CD14-positive monocyte (primary cell): ENCODE results near the gene LZIC. TPM values are rescaled to one million over a fixed set of nuclear protein-coding genes. Genes with fewer than 3 reads are reported as not detected.

ENCODE experiments used
- DNase-seq, 3 donors: peaks; one replicate each; pipeline ENCODE4 v3.0.0-alpha.2; 2011 to 2022
- H2AFZ ChIP-seq: 2 replicates; pipeline ENCODE4 v1.6.0; 2012; ENCODE audit warnings: mild to moderate bottlenecking, low read depth, low read length, inconsistent platforms; ENCODE audit not compliant: insufficient read depth, poor library complexity, severe bottlenecking
- H3K27ac ChIP-seq, 2 donors: 1 replicate in 1 of 2; 2 replicates in 1 of 2; pipeline ENCODE4 v1.5.1; 2012 to 2013; ENCODE audit warnings: low read length in 2 of 2, control low read depth in 1 of 2, inconsistent platforms in 1 of 2, low read depth in 1 of 2, mild to moderate bottlenecking in 1 of 2
- H3K27me3 ChIP-seq, 2 donors: one replicate each; pipeline versions ENCODE4 v1.6.0 to v1.6.1; 2011 to 2013; ENCODE audit warnings: low read length in 2 of 2; ENCODE audit not compliant: control insufficient read depth in 2 of 2, insufficient read depth in 2 of 2
- H3K36me3 ChIP-seq, 2 donors: replicated peaks in 1 of 2; 1 replicate in 1 of 2; 2 replicates in 1 of 2; pipeline versions ENCODE4 v1.5.1 to v1.6.1; 2012 to 2013; ENCODE audit warnings: low read length in 2 of 2, control low read depth in 1 of 2, inconsistent platforms in 1 of 2, mild to moderate bottlenecking in 1 of 2; ENCODE audit not compliant: insufficient read depth in 2 of 2, control insufficient read depth in 1 of 2
- H3K4me1 ChIP-seq, 2 donors: 1 replicate in 1 of 2; 2 replicates in 1 of 2; pipeline versions ENCODE4 v1.5.1 to v1.6.1; 2012 to 2013; ENCODE audit warnings: low read length in 2 of 2, control low read depth in 1 of 2, inconsistent platforms in 1 of 2, mild to moderate bottlenecking in 1 of 2, moderate library complexity in 1 of 2; ENCODE audit not compliant: insufficient read depth in 2 of 2, control insufficient read depth in 1 of 2
- H3K4me2 ChIP-seq: replicated peaks from 2 replicates; pipeline ENCODE3; 2012; ENCODE audit warnings: low read length, moderate library complexity, mild to moderate bottlenecking; ENCODE audit not compliant: poor library complexity, severe bottlenecking; ENCODE audit errors: extremely low read depth
- H3K4me3 ChIP-seq, 3 experiments: fragments of 200-600 bp in 1 of 3; sonication (generic) in 1 of 3; replicated peaks in 1 of 3; 1 replicate in 2 of 3; 2 replicates in 1 of 3; pipeline ENCODE4 v1.5.1; 2011 to 2013; ENCODE audit warnings: low read length in 3 of 3, mild to moderate bottlenecking in 3 of 3, control low read depth in 2 of 3, low read depth in 2 of 3, inconsistent platforms in 1 of 3, moderate library complexity in 1 of 3
- H3K79me2 ChIP-seq: 2 replicates; pipeline ENCODE4 v1.6.0; 2012; ENCODE audit warnings: mild to moderate bottlenecking, control low read depth, inconsistent platforms, low read length, moderate library complexity; ENCODE audit not compliant: insufficient read depth
- H3K9ac ChIP-seq: 2 replicates; pipeline ENCODE4 v1.6.0; 2017; ENCODE audit warnings: low read length, mild to moderate bottlenecking; ENCODE audit not compliant: insufficient read depth, poor library complexity, severe bottlenecking
- H3K9me3 ChIP-seq, 2 donors: replicated peaks in 1 of 2; 1 replicate in 1 of 2; 2 replicates in 1 of 2; pipeline versions ENCODE4 v1.5.1 to v1.6.1; 2012 to 2013; ENCODE audit warnings: low read length in 2 of 2, control low read depth in 1 of 2; ENCODE audit not compliant: control insufficient read depth in 1 of 2, insufficient read depth in 1 of 2
- H4K20me1 ChIP-seq: 2 replicates; pipeline ENCODE4 v1.6.0; 2012; ENCODE audit warnings: mild to moderate bottlenecking, low read length, control low read depth, moderate library complexity; ENCODE audit not compliant: insufficient read depth
- H3K27ac Mint-ChIP-seq, 7 donors: one replicate each; pipeline ENCODE4 v1.8.0; 2020; ENCODE audit warnings: mild to moderate bottlenecking in 7 of 7, mixed read lengths in 7 of 7, moderate library complexity in 6 of 7, inconsistent platforms in 2 of 7
- H3K27me3 Mint-ChIP-seq, 3 donors: one replicate each; pipeline ENCODE4 v1.8.0; 2021 to 2022; ENCODE audit warnings: low read depth in 3 of 3, mild to moderate bottlenecking in 3 of 3, mixed read lengths in 3 of 3, moderate library complexity in 3 of 3, inconsistent platforms in 1 of 3
- H3K36me3 Mint-ChIP-seq, 2 donors: one replicate each; pipeline ENCODE4 v1.8.0; 2020; ENCODE audit warnings: mixed read lengths in 2 of 2, inconsistent platforms in 1 of 2, mild to moderate bottlenecking in 1 of 2
- H3K4me1 Mint-ChIP-seq: one replicate; pipeline ENCODE4 v1.8.0; 2020; ENCODE audit warnings: mild to moderate bottlenecking, mixed read lengths
- H3K4me3 Mint-ChIP-seq, 2 donors: one replicate each; pipeline ENCODE4 v1.8.0; 2020; ENCODE audit warnings: mild to moderate bottlenecking in 2 of 2, mixed read lengths in 2 of 2, moderate library complexity in 1 of 2
- H3K9me3 Mint-ChIP-seq, 7 donors: one replicate each; pipeline ENCODE4 v1.8.0; 2020 to 2022; ENCODE audit warnings: mixed read lengths in 7 of 7, mild to moderate bottlenecking in 6 of 7, moderate library complexity in 6 of 7, inconsistent platforms in 2 of 7
- CTCF ChIP-seq: fragments of 200-600 bp; IDR thresholded peaks from one replicate; pipeline ENCODE4 v1.8.0; 2022; ENCODE audit warnings: antibody characterized with exemption, mild to moderate bottlenecking
- WGBS: methylation state at CpG from one replicate; pipeline ENCODE4 v1.1.5; 2013; ENCODE audit warnings: missing lambda C conversion rate; ENCODE audit not compliant: insufficient coverage; 5-methylcytosine and 5-hydroxymethylcytosine counted together
- intact Hi-C, 2 donors: fragments of 100-400 bp; cut with micrococcal nuclease; formaldehyde crosslinking; loops; one replicate each; pipeline versions ENCODE4 v1.15.0 to v1.15.1; 2023
- polyA plus RNA-seq, 3 donors: library from polyadenylated mRNA; depleted of rRNA in 1 of 3; unstranded in 2 of 3; stranded (reverse) in 1 of 3; fragments of 300-500 nt in 2 of 3; fragments of >200 nt in 1 of 3; fragmentation: Illumina TruSeq in 2 of 3; gene quantifications; 1 replicate in 2 of 3; 2 replicates in 1 of 3; pipeline ENCODE4 v1.2.3, GENCODE V29; 2012 to 2021

Gene LZIC
- polyA plus RNA-seq, 3 donors = 11.1 to 32.9 (median 28.2) TPM

- no peaks in the 10 kb centered on the region for H3K27me3 Mint-ChIP-seq
Measured at GRCh38 chr1:9900142-9901043, 42.8 kb downstream of the LZIC start.

More at GRCh38 chr1:9900142-9901043, 42.8 kb downstream of the LZIC start:
- Histone ChIP-seq H3K27me3 (no peaks in the 10 kb centered on the region), H2AFZ (peak overlapping the region; percentile 81), H3K79me2 (peaks cover 79% of the 10 kb centered on the region), H3K4me1 (peaks cover 42 to 48% of the 10 kb centered on the region in 2 donors), H3K4me2 (peak overlapping the region; percentile 88), H3K9ac (peak overlapping the region; percentile 39), H4K20me1 (peaks cover 12% of the 10 kb centered on the region), H3K9me3 (no peaks in the 10 kb centered on the region), H3K36me3 (no peaks in the 10 kb centered on the region), H3K4me3 (peak overlapping the region; percentile 29 to 78 (median 37)), H3K27ac (peak overlapping the region; percentile 86)
- WGBS = 0% methylated on average over 3 of the region's 18 CpGs
- H3K4me3 Mint-ChIP-seq = peak overlapping the region; percentile 90 to 98
- peak overlapping the region; percentile 94 to 98 (median 97) for H3K27ac Mint-ChIP-seq
- intact Hi-C loops = loop anchor here in 1 of 2 donors (10.0 kb wide), 1 partner anchor 216 kb away; no protein-coding TSS in a partner anchor
- H3K4me1 Mint-ChIP-seq = peaks cover 56% of the 10 kb centered on the region
- peak; percentile 84 to 91 (median 91) for DNase-seq
- TF ChIP-seq CTCF = no peak
- no peaks in the 10 kb centered on the region for H3K36me3 Mint-ChIP-seq
- H3K9me3 Mint-ChIP-seq = no peaks in the 10 kb centered on the region
